Adrenal gland (tissue), 12 donors: ENCODE data around the gene TRPV5. TPM values are rescaled to one million over a fixed set of nuclear protein-coding genes. Genes with fewer than 3 reads are reported as not detected.

Experiments used
- DNase-seq, 7 donors: peaks; one replicate each; pipeline ENCODE4 v3.0.0-alpha.2; 2019 to 2020
- H3K27ac ChIP-seq, 5 donors: fragments of 200-600 bp; sonication (generic) in 4 of 5; 1 replicate in 3 of 5; 2 replicates in 2 of 5; pipeline versions ENCODE4 v1.5.1 to v1.8.0; 2016 to 2020; ENCODE audit warnings: mild to moderate bottlenecking in 1 of 5
- H3K27me3 ChIP-seq: fragments of 200-600 bp; 2 replicates; pipeline ENCODE4 v1.8.0; 2021
- H3K36me3 ChIP-seq, 2 donors: fragments of 200-600 bp; replicated peaks in 1 of 2; 1 replicate in 1 of 2; 2 replicates in 1 of 2; pipeline versions ENCODE4 v1.5.1 to v1.8.0; 2018 to 2022
- H3K4me1 ChIP-seq, 2 donors: fragments of 200-600 bp; replicated peaks in 1 of 2; 1 replicate in 1 of 2; 2 replicates in 1 of 2; pipeline versions ENCODE4 v1.5.1 to v1.8.0; 2018 to 2021
- H3K4me3 ChIP-seq, 4 donors: fragments of 200-600 bp; sonication (generic) in 3 of 4; one replicate each; pipeline ENCODE4 v1.5.1; 2016 to 2018
- H3K9me3 ChIP-seq, 3 donors: fragments of 200-600 bp; sonication (generic) in 1 of 3; replicated peaks in 1 of 3; 1 replicate in 2 of 3; 2 replicates in 1 of 3; pipeline versions ENCODE4 v1.5.1 to v1.8.0; 2016 to 2021
- POLR2A ChIP-seq, 2 donors: fragments of 450-650 bp; IDR thresholded peaks; one replicate each; pipeline ENCODE4 v1.6.1; 2017; ENCODE audit warnings: antibody characterized with exemption in 2 of 2, mild to moderate bottlenecking in 2 of 2, moderate library complexity in 1 of 2
- WGBS, 4 donors: extraction: QIAGEN DNeasy Blood & Tissue Kit in 2 of 4; methylation state at CpG; one replicate each; pipeline versions ENCODE4 v1.1.5 to v1.1.7; 2013 to 2017; 5-methylcytosine and 5-hydroxymethylcytosine counted together
- intact Hi-C, 2 donors: fragments of 100-400 bp; cut with DNase I; formaldehyde crosslinking; loops; one replicate each; pipeline versions ENCODE4 v1.14.1 to v1.15.0; 2022 to 2023
- polyA plus RNA-seq, 3 donors: library from polyadenylated mRNA; stranded (reverse); fragments of 200-250 nt in 2 of 3; fragments of 350-450 nt in 1 of 3; fragmentation: Illumina TruSeq in 1 of 3; extraction: RNeasy Lipid Tissue Mini Kit (QIAGEN cat#74804) in 1 of 3; gene quantifications; one replicate each; pipeline ENCODE4 v1.2.3, GENCODE V29; 2013 to 2014
- total RNA-seq, 9 donors: library from RNA; depleted of rRNA in 4 of 9; stranded (reverse); fragments of >200 nt in 4 of 9; fragments of 120-200 nt in 1 of 9; fragmentation: NEBNext Ultra II Directional in 1 of 9; extraction: Animal tissue kit (Norgen Biotek cat#: 25700) in 1 of 9; gene quantifications; one replicate each; pipeline versions ENCODE4 v1.1.0 to v1.2.4, GENCODE V29; 2013 to 2023
- TF ChIP-seq, protein P1 (sequence below), 6 experiments: fragments of 450-650 bp in 4 of 6; fragments of 200-600 bp in 2 of 6; sonication (generic) in 1 of 6; IDR thresholded peaks; 1 replicate in 5 of 6; 2 replicates in 1 of 6; pipeline versions ENCODE4 v1.5.1 to v1.8.0; 2016 to 2021; ENCODE audit warnings: antibody characterized with exemption in 6 of 6, mild to moderate bottlenecking in 2 of 6, moderate library complexity in 1 of 6
- donor health status: healthy with polysubstance abuse.
- donor health status: Bipolar disorder and iron deficiency.
- donor health status: DM: yes; HTN: yes; CAD: no.
- donor health status: DM: no; HTN: no; CAD: no.
- donor health status: DM: no; HTN: no; CAD: no.
- donor health status: DM: yes; HTN: yes; CAD: no.

Gene TRPV5
- total and polyA plus RNA-seq, 12 donors, result not detected

DNA sequence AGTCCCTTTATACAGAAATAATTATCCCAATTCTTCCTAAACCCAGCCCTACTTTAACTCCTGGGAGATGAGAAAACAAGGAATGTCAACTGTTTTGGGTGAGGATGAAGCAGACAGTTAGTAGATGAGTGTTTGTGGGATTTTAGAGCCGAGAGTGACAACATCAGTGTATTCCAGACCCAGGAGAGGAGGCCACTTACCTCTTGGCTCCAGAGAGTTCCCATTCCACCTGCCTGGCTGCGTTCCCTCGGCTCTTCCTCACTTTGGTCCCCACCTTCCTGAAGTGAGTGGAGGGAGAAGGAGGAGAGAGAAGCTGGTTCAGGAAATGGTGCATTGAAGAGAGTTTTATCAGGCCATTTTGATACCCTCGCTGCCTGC, 28.0 kb upstream of the TRPV5 start:
- Histone ChIP-seq H3K9me3 (no peaks in the 10 kb centered on the region), H3K4me1 (no peaks in the 10 kb centered on the region), H3K27ac (no peak overlapping the region), H3K36me3 (no peaks in the 10 kb centered on the region), H3K27me3 (no peaks in the 10 kb centered on the region), H3K4me3 (no peak overlapping the region)
- intact Hi-C loops, result no loop called here
- 77 to 88% (median 84%) methylated on average over 4 of the region's 4 CpGs for WGBS, 4 donors
- no peak for DNase-seq
- no peak for TF ChIP-seq POLR2A (IDR thresholded peaks at IDR 0.05)
- TF ChIP-seq, protein P1, sequence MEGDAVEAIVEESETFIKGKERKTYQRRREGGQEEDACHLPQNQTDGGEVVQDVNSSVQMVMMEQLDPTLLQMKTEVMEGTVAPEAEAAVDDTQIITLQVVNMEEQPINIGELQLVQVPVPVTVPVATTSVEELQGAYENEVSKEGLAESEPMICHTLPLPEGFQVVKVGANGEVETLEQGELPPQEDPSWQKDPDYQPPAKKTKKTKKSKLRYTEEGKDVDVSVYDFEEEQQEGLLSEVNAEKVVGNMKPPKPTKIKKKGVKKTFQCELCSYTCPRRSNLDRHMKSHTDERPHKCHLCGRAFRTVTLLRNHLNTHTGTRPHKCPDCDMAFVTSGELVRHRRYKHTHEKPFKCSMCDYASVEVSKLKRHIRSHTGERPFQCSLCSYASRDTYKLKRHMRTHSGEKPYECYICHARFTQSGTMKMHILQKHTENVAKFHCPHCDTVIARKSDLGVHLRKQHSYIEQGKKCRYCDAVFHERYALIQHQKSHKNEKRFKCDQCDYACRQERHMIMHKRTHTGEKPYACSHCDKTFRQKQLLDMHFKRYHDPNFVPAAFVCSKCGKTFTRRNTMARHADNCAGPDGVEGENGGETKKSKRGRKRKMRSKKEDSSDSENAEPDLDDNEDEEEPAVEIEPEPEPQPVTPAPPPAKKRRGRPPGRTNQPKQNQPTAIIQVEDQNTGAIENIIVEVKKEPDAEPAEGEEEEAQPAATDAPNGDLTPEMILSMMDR (IDR thresholded peaks at IDR 0.05), result no peak

DNA sequence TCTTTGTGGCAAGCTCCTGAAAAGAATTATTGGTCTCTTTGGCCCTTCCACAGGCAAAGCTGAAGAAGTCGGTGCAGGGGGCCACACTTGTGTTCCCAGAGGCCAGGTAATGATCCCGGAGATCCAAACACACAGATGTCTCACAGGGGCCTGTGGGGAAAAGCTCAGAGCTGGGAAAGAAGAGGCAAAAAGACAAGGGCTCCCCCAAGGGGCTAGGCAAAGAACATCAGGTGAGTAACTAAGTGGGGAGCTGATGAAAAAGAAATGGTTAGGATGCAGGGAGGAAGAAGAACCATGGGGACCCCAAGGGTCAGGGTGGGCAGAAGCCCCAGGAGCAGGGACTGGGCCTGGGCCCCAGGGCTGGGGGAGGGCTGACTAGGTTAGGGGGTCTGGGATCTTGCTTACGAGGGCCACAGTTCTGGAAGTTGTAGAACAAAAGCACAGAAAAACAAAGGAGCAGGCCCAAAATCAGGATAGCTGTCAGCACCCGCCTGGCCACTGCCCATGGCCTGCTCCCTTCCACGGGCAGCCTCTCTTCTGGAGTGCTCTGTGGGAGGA, 27.5 kb upstream of the TRPV5 start:
- Histone ChIP-seq H3K4me3 (no peak overlapping the region), H3K27me3 (no peaks in the 10 kb centered on the region), H3K27ac (no peak overlapping the region), H3K36me3 (no peaks in the 10 kb centered on the region), H3K9me3 (no peaks in the 10 kb centered on the region), H3K4me1 (no peaks in the 10 kb centered on the region)
- TF ChIP-seq, protein P1 (IDR thresholded peaks at IDR 0.05), result no peak
- TF ChIP-seq POLR2A (IDR thresholded peaks at IDR 0.05), result no peak
- intact Hi-C loops, result no loop called here
- WGBS, 4 donors, result 76 to 83% (median 82%) methylated on average over 5 of the region's 5 CpGs
- DNase-seq, result no peak

DNA sequence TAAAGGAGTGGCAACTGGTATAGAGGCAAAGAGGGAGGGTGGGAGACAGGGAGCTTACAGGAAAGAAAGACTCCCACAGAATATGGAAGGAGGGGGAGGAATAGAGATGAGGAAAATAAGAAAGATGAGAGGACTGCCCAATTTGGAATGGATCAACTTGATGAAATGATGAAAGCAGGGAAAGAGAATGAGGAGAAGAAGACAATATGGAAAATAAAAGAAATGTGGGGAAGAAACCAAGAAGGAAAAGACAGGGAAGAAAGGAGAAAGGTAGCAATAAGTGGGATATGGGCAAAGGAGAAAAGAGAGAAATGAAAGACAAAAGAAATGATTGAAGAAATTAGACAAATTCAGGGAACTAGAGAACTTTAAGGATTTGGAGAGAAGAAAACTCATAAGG, 25.7 kb upstream of the TRPV5 start:
- no peak for DNase-seq
- Histone ChIP-seq H3K27ac (no peak overlapping the region), H3K27me3 (no peaks in the 10 kb centered on the region), H3K4me1 (no peaks in the 10 kb centered on the region), H3K36me3 (no peaks in the 10 kb centered on the region), H3K4me3 (no peak overlapping the region), H3K9me3 (no peaks in the 10 kb centered on the region)
- TF ChIP-seq, protein P1 (IDR thresholded peaks at IDR 0.05), result no peak
- TF ChIP-seq POLR2A (IDR thresholded peaks at IDR 0.05), result no peak
- intact Hi-C loops, result no loop called here

DNA sequence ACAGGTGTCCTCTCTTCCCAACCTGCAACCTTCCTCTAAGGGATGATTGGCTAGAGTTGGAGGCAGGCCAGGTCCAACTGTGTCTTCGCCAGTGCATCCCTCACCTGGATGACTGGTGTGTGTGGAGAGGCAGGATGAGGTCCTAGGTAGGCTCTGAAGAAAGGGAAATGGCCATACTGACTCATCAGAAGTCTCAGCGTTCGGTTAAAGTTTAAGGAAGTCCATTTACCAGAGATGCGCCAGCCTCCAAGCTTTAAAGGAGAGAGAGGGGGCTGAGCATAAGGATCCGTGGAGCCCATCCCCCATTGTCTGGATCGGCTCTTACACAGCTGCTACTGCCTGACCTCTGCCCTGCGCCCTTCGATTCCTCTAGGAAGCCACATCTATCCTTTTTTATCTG, 24.2 kb upstream of the TRPV5 start:
- Histone ChIP-seq H3K27me3 (no peaks in the 10 kb centered on the region), H3K9me3 (no peaks in the 10 kb centered on the region), H3K4me3 (no peak overlapping the region), H3K36me3 (no peaks in the 10 kb centered on the region), H3K27ac (no peak overlapping the region), H3K4me1 (no peaks in the 10 kb centered on the region)
- WGBS, 4 donors, result 59 to 74% (median 64%) methylated on average over 6 to 8 of the region's 8 CpGs
- no peak for TF ChIP-seq POLR2A (IDR thresholded peaks at IDR 0.05)
- TF ChIP-seq, protein P1 (IDR thresholded peaks at IDR 0.05), result no peak
- no peak for DNase-seq
- intact Hi-C loops, result no loop called here
